GM21423 (cell line): Measurements from ENCODE around the gene AGAP1.

ENCODE experiments used
- ATAC-seq: cut with Tn5 transposase; IDR thresholded peaks from one replicate; pipeline ENCODE4 v1.9.1; 2021; ENCODE audit warnings: mild to moderate bottlenecking, moderate library complexity; ENCODE audit not compliant: unreplicated experiment

AGAP1 gene

GRCh38 chr2:235705296-235705695 lies 211.5 kb downstream of the AGAP1 start:
- no peak for ATAC-seq

GRCh38 chr2:235706506-235706905 lies 212.7 kb downstream of the AGAP1 start:
- no peak for ATAC-seq

GRCh38 chr2:235707411-235708096 lies 213.7 kb downstream of the AGAP1 start:
- ATAC-seq = no peak

- no peak for ATAC-seq
Observed at GRCh38 chr2:235709124-235709813, 215.4 kb downstream of the AGAP1 start.

- ATAC-seq = no peak
Observed at GRCh38 chr2:235709969-235710879, 216.4 kb downstream of the AGAP1 start.

GRCh38 chr2:235710933-235711332 lies 217.1 kb downstream of the AGAP1 start:
- ATAC-seq = no peak

GRCh38 chr2:235711527-235711926 lies 217.7 kb downstream of the AGAP1 start:
- ATAC-seq = no peak

- ATAC-seq = no peak
Observed at GRCh38 chr2:235712176-235712575, 218.3 kb downstream of the AGAP1 start.

- ATAC-seq = no peak
Observed at GRCh38 chr2:235713189-235713588, 219.3 kb downstream of the AGAP1 start.

- no peak for ATAC-seq
Observed at GRCh38 chr2:235715601-235716000, 221.8 kb downstream of the AGAP1 start.

- no peak for ATAC-seq
Observed at GRCh38 chr2:235716875-235717496, 223.1 kb downstream of the AGAP1 start.

- ATAC-seq = no peak
Observed at GRCh38 chr2:235719146-235719942, 225.5 kb downstream of the AGAP1 start.

- ATAC-seq = no peak
Observed at GRCh38 chr2:235721625-235722024, 227.8 kb downstream of the AGAP1 start.

GRCh38 chr2:235722869-235723268 lies 229.0 kb downstream of the AGAP1 start:
- no peak for ATAC-seq

GRCh38 chr2:235723371-235723770 lies 229.5 kb downstream of the AGAP1 start:
- ATAC-seq = no peak

GRCh38 chr2:235723811-235724465 lies 230.1 kb downstream of the AGAP1 start:
- no peak for ATAC-seq

- no peak for ATAC-seq
Observed at GRCh38 chr2:235725016-235725489, 231.2 kb downstream of the AGAP1 start.

GRCh38 chr2:235725841-235726240 lies 232.0 kb downstream of the AGAP1 start:
- ATAC-seq = no peak

- ATAC-seq = no peak
Observed at GRCh38 chr2:235726554-235726953, 232.7 kb downstream of the AGAP1 start.

GRCh38 chr2:235727174-235727573 lies 233.3 kb downstream of the AGAP1 start:
- no peak for ATAC-seq
